Measurements from ENCODE around the gene PDE11A.

DNA sequence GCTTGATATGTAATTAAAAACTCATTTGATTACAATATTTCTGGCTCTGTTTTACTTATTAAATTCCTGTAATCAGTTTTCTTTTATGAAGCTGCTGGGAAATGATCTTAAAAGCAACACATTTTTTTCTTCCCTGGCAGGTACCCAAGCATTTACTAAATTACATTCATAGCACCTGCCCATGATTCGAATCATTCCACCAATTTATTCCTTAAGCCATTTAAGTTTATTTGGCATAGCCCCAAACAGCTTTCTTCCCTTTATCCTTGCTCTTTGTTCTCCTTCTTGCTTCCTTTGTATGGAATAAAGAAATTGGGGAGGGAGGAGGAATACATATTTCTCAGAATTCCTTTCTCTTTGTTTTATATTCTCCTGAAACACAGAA, 438.7 kb downstream of the PDE11A start:
- TF ChIP-seq, protein P1, sequence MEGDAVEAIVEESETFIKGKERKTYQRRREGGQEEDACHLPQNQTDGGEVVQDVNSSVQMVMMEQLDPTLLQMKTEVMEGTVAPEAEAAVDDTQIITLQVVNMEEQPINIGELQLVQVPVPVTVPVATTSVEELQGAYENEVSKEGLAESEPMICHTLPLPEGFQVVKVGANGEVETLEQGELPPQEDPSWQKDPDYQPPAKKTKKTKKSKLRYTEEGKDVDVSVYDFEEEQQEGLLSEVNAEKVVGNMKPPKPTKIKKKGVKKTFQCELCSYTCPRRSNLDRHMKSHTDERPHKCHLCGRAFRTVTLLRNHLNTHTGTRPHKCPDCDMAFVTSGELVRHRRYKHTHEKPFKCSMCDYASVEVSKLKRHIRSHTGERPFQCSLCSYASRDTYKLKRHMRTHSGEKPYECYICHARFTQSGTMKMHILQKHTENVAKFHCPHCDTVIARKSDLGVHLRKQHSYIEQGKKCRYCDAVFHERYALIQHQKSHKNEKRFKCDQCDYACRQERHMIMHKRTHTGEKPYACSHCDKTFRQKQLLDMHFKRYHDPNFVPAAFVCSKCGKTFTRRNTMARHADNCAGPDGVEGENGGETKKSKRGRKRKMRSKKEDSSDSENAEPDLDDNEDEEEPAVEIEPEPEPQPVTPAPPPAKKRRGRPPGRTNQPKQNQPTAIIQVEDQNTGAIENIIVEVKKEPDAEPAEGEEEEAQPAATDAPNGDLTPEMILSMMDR (IDR thresholded peaks at IDR 0.05), result no peak
- no peak for TF ChIP-seq POLR2A (IDR thresholded peaks at IDR 0.05)

Measured in uterus (tissue), 2 donors.